Measurements from ENCODE around the gene COL6A1. TPM values are rescaled to one million over a fixed set of nuclear protein-coding genes. Genes with fewer than 3 reads are reported as not detected.

The COL6A1 gene
- total and polyA plus RNA-seq, 5 donors from 2014 or later, result 0.10 to 2.2 (median 0.78) TPM

DNA sequence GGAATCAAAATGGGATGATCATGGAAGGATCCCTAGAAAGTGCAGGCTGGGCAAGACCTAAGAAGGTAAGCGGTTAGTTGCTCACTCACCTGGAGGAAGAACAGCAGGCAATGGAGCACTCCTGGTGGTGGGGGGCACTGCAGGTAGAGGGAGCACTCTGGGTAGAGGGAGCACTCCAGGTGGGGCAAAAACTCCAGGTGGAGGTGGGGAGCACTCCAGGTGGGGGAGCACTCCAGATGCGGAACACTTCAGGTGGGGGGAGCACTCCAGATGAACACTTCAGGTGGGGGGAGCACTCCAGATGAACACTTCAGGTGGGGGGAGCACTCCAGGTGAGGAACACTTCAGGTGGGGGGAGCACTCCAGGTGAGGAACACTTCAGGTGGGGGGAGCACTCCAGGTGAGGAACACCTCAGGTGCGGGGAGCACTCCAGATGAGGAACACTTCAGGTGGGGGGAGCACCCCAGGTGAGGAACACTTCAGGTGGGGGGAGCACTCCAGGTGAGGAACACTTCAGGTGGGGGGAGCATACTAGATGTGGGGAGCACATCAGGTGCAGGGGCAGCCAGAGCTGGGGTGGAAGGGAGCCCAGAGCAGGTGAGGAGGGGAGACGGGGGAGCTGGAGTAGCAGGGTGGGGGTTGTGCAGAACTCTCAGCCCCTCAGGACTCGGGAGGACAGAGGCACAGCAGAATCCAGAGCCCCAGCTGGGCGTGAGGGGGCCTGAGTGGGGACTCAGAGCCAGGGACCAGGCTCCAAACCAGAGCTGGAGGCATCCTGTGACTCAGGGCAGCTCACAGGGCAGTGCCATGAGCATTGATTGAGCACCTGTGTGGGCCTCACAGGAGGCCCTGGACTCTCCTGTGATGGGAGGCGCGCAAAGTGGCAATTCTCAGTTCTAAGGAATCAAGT lies 37.7 kb upstream of the COL6A1 start:
- Mint-ChIP-seq H3K36me3 (no peaks in the 10 kb centered on the region), H3K4me1 (peaks cover 0 to 4% (median 0%) of the 10 kb centered on the region in 4 donors), H3K4me3 (no peak overlapping the region), H3K27me3 (no peaks in the 10 kb centered on the region), H3K9me3 (no peaks in the 10 kb centered on the region), H3K27ac (peak overlapping the region in 1 of 3 donors; percentile 65)
- no peak for ATAC-seq (ENCODE audit: low read depth in 2 of 2)
- Histone ChIP-seq H3K36me3 (ENCODE audit: control insufficient read depth, insufficient read depth, low read length) (no peaks in the 10 kb centered on the region), H3K27me3 (ENCODE audit: control insufficient read depth, insufficient read depth, low read length) (no peaks in the 10 kb centered on the region), H3K9me3 (ENCODE audit: control insufficient read depth in 2 of 2, low read length in 2 of 2) (no peaks in the 10 kb centered on the region), H3K4me1 (ENCODE audit: control insufficient read depth, insufficient read depth, low read length, poor library complexity, severe bottlenecking) (no peaks in the 10 kb centered on the region), H3K4me3 (ENCODE audit: low read depth, low read length) (no peak overlapping the region), H3K27ac (ENCODE audit: insufficient read depth, low read length, poor library complexity, severe bottlenecking) (no peak overlapping the region)
- no peak for DNase-seq

DNA sequence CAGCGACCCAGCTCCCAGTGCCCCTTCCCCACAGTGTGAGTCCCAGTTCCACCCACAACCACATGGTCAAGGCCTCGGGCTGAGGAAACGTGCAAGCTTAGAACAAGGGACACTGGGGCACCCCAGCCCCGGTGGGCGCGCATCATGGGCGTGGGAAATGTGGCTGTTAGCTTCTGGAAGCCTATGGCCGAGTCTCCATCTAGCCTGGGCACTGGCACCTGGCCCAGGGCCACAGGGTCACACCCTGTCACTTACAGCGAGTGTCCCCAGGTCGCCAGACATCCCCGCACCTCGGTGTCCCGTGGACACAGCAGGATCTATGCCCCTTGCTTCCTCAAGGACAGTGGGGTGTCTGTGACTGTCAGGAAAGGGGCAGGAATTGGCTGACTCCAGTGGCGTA lies 37.0 kb upstream of the COL6A1 start:
- H3K27ac ChIP-seq (ENCODE audit: insufficient read depth, low read length, poor library complexity, severe bottlenecking), result no peak overlapping the region
- H3K27me3 Mint-ChIP-seq, result no peaks in the 10 kb centered on the region
- no peak overlapping the region for H3K4me3 Mint-ChIP-seq
- H3K4me1 Mint-ChIP-seq, result peaks cover 0 to 4% (median 0%) of the 10 kb centered on the region in 4 donors
- no peaks in the 10 kb centered on the region for H3K9me3 Mint-ChIP-seq
- no peak overlapping the region for H3K27ac Mint-ChIP-seq
- no peaks in the 10 kb centered on the region for H3K9me3 ChIP-seq (ENCODE audit: control insufficient read depth in 2 of 2, low read length in 2 of 2)
- DNase-seq, result no peak
- no peaks in the 10 kb centered on the region for H3K36me3 Mint-ChIP-seq
- no peaks in the 10 kb centered on the region for H3K4me1 ChIP-seq (ENCODE audit: control insufficient read depth, insufficient read depth, low read length, poor library complexity, severe bottlenecking)
- H3K27me3 ChIP-seq (ENCODE audit: control insufficient read depth, insufficient read depth, low read length), result no peaks in the 10 kb centered on the region
- H3K36me3 ChIP-seq (ENCODE audit: control insufficient read depth, insufficient read depth, low read length), result no peaks in the 10 kb centered on the region
- no peak overlapping the region for H3K4me3 ChIP-seq (ENCODE audit: low read depth, low read length)
- no peak for ATAC-seq (ENCODE audit: low read depth in 2 of 2)

DNA sequence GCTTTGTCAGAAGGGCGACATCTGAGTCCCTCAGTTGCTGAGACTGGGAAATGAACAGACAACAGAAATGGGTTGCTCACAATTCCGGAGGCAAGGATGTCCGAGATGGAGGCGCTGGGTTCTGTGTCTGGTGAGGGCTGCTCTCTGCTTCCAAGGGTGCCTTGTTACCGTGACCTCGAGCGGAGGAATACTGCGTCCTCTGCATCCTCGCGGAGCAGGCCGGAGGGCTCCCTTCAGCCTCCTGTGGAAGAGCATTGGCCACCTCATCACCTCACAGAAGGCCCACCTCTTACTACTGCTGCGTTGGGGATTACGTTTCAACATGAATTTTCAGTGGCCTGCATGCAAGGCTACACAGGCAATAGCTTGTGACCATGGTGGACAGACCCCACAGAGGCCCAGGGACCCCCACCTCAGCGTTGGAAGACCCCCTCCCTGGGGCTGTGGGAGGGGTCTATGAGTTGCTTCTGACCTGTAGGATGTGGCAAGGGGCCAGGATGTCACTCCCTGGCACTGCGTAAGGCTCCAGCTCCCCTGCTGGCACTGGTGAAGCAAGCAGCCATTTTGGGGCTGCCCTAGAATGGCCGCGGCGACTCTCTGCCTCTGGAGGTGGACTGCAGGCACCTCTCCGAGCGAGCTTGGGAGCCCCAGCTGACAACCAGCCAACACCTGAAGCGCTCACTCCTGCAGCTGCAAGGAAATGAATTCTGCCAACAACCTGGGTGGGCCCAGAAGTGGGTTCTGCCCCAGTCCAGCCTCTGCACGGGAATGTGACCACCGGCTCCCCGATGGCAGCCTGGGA lies 36.3 kb upstream of the COL6A1 start:
- peaks cover 0 to 4% (median 0%) of the 10 kb centered on the region in 4 donors for H3K4me1 Mint-ChIP-seq
- no peak for ATAC-seq (ENCODE audit: low read depth in 2 of 2)
- no peaks in the 10 kb centered on the region for H3K27me3 Mint-ChIP-seq

DNA sequence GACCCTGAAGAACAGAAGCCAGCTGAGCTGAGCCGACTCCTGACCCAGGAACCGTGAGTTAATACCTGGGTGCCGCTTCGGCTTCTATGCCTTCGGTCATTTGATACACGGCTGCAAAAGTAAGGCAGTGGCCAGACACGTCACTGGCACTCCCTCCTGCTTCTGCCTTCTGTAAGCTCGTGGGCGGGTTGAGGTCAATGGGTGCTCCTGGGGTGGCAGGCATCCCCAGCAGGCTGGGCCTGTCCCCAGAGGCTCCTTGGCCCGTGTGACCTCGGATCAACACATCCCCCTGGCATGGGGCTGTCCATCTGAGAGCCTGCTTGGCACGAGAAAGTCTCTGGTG lies 35.7 kb upstream of the COL6A1 start:
- DNase-seq (no peak), ATAC-seq (ENCODE audit: low read depth in 2 of 2) (no peak)
- Mint-ChIP-seq H3K27ac (no peak overlapping the region), H3K36me3 (no peaks in the 10 kb centered on the region), H3K9me3 (no peaks in the 10 kb centered on the region), H3K27me3 (peaks cover under 1% of the 10 kb centered on the region), H3K4me1 (peaks cover 0 to 4% (median under 1%) of the 10 kb centered on the region in 4 donors), H3K4me3 (no peak overlapping the region)
- Histone ChIP-seq H3K9me3 (ENCODE audit: control insufficient read depth in 2 of 2, low read length in 2 of 2) (no peaks in the 10 kb centered on the region), H3K4me1 (ENCODE audit: control insufficient read depth, insufficient read depth, low read length, poor library complexity, severe bottlenecking) (no peaks in the 10 kb centered on the region), H3K36me3 (ENCODE audit: control insufficient read depth, insufficient read depth, low read length) (no peaks in the 10 kb centered on the region), H3K27ac (ENCODE audit: insufficient read depth, low read length, poor library complexity, severe bottlenecking) (no peak overlapping the region), H3K27me3 (ENCODE audit: control insufficient read depth, insufficient read depth, low read length) (no peaks in the 10 kb centered on the region), H3K4me3 (ENCODE audit: low read depth, low read length) (no peak overlapping the region)

More for the DNA sequence above, 36.3 kb upstream of the COL6A1 start:
- Histone ChIP-seq H3K27ac (ENCODE audit: insufficient read depth, low read length, poor library complexity, severe bottlenecking) (no peak overlapping the region), H3K9me3 (ENCODE audit: control insufficient read depth in 2 of 2, low read length in 2 of 2) (no peaks in the 10 kb centered on the region), H3K27me3 (ENCODE audit: control insufficient read depth, insufficient read depth, low read length) (no peaks in the 10 kb centered on the region), H3K4me1 (ENCODE audit: control insufficient read depth, insufficient read depth, low read length, poor library complexity, severe bottlenecking) (no peaks in the 10 kb centered on the region), H3K36me3 (ENCODE audit: control insufficient read depth, insufficient read depth, low read length) (no peaks in the 10 kb centered on the region), H3K4me3 (ENCODE audit: low read depth, low read length) (no peak overlapping the region)
- no peak overlapping the region for H3K4me3 Mint-ChIP-seq
- H3K36me3 Mint-ChIP-seq, result no peaks in the 10 kb centered on the region
- no peaks in the 10 kb centered on the region for H3K9me3 Mint-ChIP-seq
- no peak for DNase-seq
- H3K27ac Mint-ChIP-seq, result no peak overlapping the region

DNA sequence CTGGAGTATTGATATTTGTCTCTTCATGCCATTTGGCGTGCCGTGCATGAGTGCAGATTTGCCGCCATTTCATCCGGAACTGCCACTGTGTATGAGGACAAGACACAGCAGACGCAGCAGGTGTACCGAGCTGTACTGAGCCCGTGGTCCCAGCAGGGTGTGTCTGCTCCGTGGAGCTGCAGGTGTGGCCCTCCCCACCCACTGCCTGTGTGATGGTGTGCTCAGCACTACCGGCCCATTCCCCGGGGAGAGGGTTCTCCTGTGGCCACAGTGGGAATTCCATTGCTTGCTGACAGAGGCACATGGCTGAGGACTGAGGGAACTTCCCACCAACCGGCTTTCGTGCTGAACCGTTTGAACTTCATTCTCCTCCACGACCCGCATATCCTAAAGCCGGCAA lies 34.3 kb upstream of the COL6A1 start:
- Histone ChIP-seq H3K36me3 (ENCODE audit: control insufficient read depth, insufficient read depth, low read length) (no peaks in the 10 kb centered on the region), H3K27me3 (ENCODE audit: control insufficient read depth, insufficient read depth, low read length) (no peaks in the 10 kb centered on the region), H3K27ac (ENCODE audit: insufficient read depth, low read length, poor library complexity, severe bottlenecking) (no peak overlapping the region), H3K4me1 (ENCODE audit: control insufficient read depth, insufficient read depth, low read length, poor library complexity, severe bottlenecking) (no peaks in the 10 kb centered on the region), H3K4me3 (ENCODE audit: low read depth, low read length) (no peak overlapping the region), H3K9me3 (ENCODE audit: control insufficient read depth in 2 of 2, low read length in 2 of 2) (no peaks in the 10 kb centered on the region)
- Mint-ChIP-seq H3K4me3 (no peak overlapping the region), H3K9me3 (no peaks in the 10 kb centered on the region), H3K4me1 (peaks cover 0 to 4% (median under 1%) of the 10 kb centered on the region in 4 donors), H3K36me3 (no peaks in the 10 kb centered on the region), H3K27me3 (peaks cover 5% of the 10 kb centered on the region), H3K27ac (no peak overlapping the region)
- DNase-seq (no peak), ATAC-seq (ENCODE audit: low read depth in 2 of 2) (no peak)

DNA sequence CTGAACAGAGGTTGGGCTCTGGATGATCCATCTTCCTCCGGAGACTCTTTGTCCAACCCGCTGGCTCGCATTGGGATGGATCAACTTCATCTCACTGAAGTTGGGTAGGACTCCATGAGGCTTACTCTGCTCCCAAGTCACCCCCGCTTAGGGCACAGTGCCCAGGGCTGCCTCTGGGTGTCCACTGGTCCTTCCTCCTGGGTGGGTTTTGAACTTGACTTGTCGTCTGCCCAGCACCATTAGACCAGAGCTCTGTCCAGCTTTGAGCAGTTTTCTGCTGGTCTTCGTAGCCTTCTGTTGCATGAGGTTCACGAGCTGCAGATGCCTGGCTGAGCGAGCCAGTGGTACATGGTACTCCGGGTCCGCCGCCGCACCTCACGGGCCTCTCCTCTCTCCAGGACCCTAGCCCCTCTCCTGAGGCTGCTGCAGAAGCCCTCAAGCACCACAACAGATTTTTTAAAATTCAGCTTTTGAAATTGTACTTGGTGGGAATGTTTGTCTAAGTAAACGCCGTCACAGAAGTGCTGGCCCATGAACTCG lies 33.8 kb upstream of the COL6A1 start:
- Histone ChIP-seq H3K36me3 (ENCODE audit: control insufficient read depth, insufficient read depth, low read length) (no peaks in the 10 kb centered on the region), H3K27ac (ENCODE audit: insufficient read depth, low read length, poor library complexity, severe bottlenecking) (no peak overlapping the region), H3K9me3 (ENCODE audit: control insufficient read depth in 2 of 2, low read length in 2 of 2) (no peaks in the 10 kb centered on the region), H3K27me3 (ENCODE audit: control insufficient read depth, insufficient read depth, low read length) (no peaks in the 10 kb centered on the region), H3K4me3 (ENCODE audit: low read depth, low read length) (no peak overlapping the region), H3K4me1 (ENCODE audit: control insufficient read depth, insufficient read depth, low read length, poor library complexity, severe bottlenecking) (no peaks in the 10 kb centered on the region)
- no peak for DNase-seq
- peaks cover 0 to 2% (median 0%) of the 10 kb centered on the region in 7 donors for H3K9me3 Mint-ChIP-seq
- no peaks in the 10 kb centered on the region for H3K36me3 Mint-ChIP-seq
- ATAC-seq (ENCODE audit: low read depth in 2 of 2), result no peak
- peaks cover 0 to 4% (median under 1%) of the 10 kb centered on the region in 4 donors for H3K4me1 Mint-ChIP-seq
- peaks cover 5% of the 10 kb centered on the region for H3K27me3 Mint-ChIP-seq
- no peak overlapping the region for H3K27ac Mint-ChIP-seq
- H3K4me3 Mint-ChIP-seq, result no peak overlapping the region

DNA sequence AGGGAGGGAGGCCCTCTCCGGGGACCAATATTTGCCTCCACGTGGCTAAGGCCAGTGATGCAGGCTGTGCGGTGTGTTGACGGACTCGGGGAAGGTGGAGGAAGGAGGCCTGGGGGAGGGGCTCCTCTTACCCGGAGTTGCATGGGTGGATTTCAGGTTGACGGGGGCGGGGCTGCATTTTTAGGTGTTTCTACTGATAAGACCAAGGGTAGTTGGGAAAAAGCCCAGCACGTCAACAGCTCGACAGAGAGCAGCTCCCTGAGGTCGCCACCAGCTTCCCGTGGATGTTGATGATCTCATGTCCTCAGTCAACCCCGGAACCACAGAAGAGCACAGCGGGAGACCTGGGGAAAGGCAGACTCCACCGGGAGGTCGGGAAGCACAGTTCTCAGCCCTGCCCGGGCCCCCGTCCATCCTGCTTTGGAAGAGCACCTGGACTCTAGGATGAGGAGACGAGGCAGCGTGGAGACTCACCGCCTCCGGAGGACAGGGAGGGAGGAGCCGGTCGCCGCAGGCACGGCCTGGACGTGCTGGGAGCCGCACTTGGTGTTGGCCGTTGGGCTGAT lies 32.9 kb upstream of the COL6A1 start:
- no peak overlapping the region for H3K4me3 Mint-ChIP-seq
- peaks cover 0 to 4% (median 0%) of the 10 kb centered on the region in 7 donors for H3K9me3 Mint-ChIP-seq

More for the DNA sequence above, 32.9 kb upstream of the COL6A1 start:
- DNase-seq, result no peak
- Histone ChIP-seq H3K4me3 (ENCODE audit: low read depth, low read length) (no peak overlapping the region), H3K27me3 (ENCODE audit: control insufficient read depth, insufficient read depth, low read length) (no peaks in the 10 kb centered on the region), H3K4me1 (ENCODE audit: control insufficient read depth, insufficient read depth, low read length, poor library complexity, severe bottlenecking) (no peaks in the 10 kb centered on the region), H3K36me3 (ENCODE audit: control insufficient read depth, insufficient read depth, low read length) (no peaks in the 10 kb centered on the region), H3K9me3 (ENCODE audit: control insufficient read depth in 2 of 2, low read length in 2 of 2) (no peaks in the 10 kb centered on the region), H3K27ac (ENCODE audit: insufficient read depth, low read length, poor library complexity, severe bottlenecking) (no peak overlapping the region)
- peaks cover 0 to 4% (median under 1%) of the 10 kb centered on the region in 4 donors for H3K4me1 Mint-ChIP-seq
- no peak overlapping the region for H3K27ac Mint-ChIP-seq
- ATAC-seq (ENCODE audit: low read depth in 2 of 2), result no peak
- peaks cover 5% of the 10 kb centered on the region for H3K27me3 Mint-ChIP-seq
- no peaks in the 10 kb centered on the region for H3K36me3 Mint-ChIP-seq
